ENCODE measurements around the gene COX4I2.
"Not testable (repeated sequence)": the region's sequence is repeated elsewhere in the genome, so short reads cannot be mapped to it uniquely, and the experiment has no call there.

COX4I2 gene

GRCh38 chr20:31637660-31638059 lies at the start of gene COX4I2:
Gene COX4I2 (plus strand): TSS chr20:31637912. CDS start chr20:31639018, 1,106 bp downstream.
- no peak for DNase-seq (ENCODE audit: low spot score)

GRCh38 chr20:31590717-31591225 lies 46.9 kb upstream of the COX4I2 start:
- DNase-seq (ENCODE audit: low spot score): no peak

GRCh38 chr20:31593221-31594001 lies 44.3 kb upstream of the COX4I2 start:
- no peak for DNase-seq (ENCODE audit: low spot score)

GRCh38 chr20:31594002-31594557 lies 43.6 kb upstream of the COX4I2 start:
- no peak for DNase-seq (ENCODE audit: low spot score)

- DNase-seq (ENCODE audit: low spot score): peak; percentile 83
Measured at GRCh38 chr20:31594558-31595379, 42.9 kb upstream of the COX4I2 start.

- no peak for DNase-seq (ENCODE audit: low spot score)
Measured at GRCh38 chr20:31595380-31595653, 42.4 kb upstream of the COX4I2 start.

GRCh38 chr20:31595654-31596411 lies 41.9 kb upstream of the COX4I2 start:
- peak; percentile 94 for DNase-seq (ENCODE audit: low spot score)

GRCh38 chr20:31596412-31596715 lies 41.3 kb upstream of the COX4I2 start:
- not testable (repeated sequence) for DNase-seq (ENCODE audit: low spot score)

- peak; percentile 60 for DNase-seq (ENCODE audit: low spot score)
Measured at GRCh38 chr20:31596831-31597480, 40.8 kb upstream of the COX4I2 start.

- DNase-seq (ENCODE audit: low spot score): no peak
Measured at GRCh38 chr20:31597481-31597855, 40.2 kb upstream of the COX4I2 start.

GRCh38 chr20:31602431-31602778 lies 35.3 kb upstream of the COX4I2 start:
- no peak for DNase-seq (ENCODE audit: low spot score)

- DNase-seq (ENCODE audit: low spot score): no peak
Measured at GRCh38 chr20:31602779-31603441, 34.8 kb upstream of the COX4I2 start.

- DNase-seq (ENCODE audit: low spot score): peak; percentile 95
Measured at GRCh38 chr20:31603822-31604566, 33.7 kb upstream of the COX4I2 start.

- no peak for DNase-seq (ENCODE audit: low spot score)
Measured at GRCh38 chr20:31604567-31605030, 33.1 kb upstream of the COX4I2 start.

- DNase-seq (ENCODE audit: low spot score): peak; percentile 97
Measured at GRCh38 chr20:31605031-31605901, 32.4 kb upstream of the COX4I2 start, which contains the start of gene ID1. Gene ID1 (plus strand): TSS chr20:31605289. CDS start chr20:31605388, 99 bp downstream.

- DNase-seq (ENCODE audit: low spot score): no peak
Measured at GRCh38 chr20:31605902-31606803, 31.6 kb upstream of the COX4I2 start.

- peak; percentile 93 for DNase-seq (ENCODE audit: low spot score)
Measured at GRCh38 chr20:31606804-31607639, 30.7 kb upstream of the COX4I2 start.

All from cerebellar cortex (tissue), 1 donor.